ENCODE measurements around the gene BCAR3. TPM values are rescaled to one million over a fixed set of nuclear protein-coding genes. Genes with fewer than 3 reads are reported as not detected.

BCAR3 gene
- total RNA-seq, result 10 to 100 TPM; 15.9 to 49.6 (median 30.8) TPM

- no peak for DNase-seq (ENCODE audit: low spot score in 2 of 2)
- TF ChIP-seq CTCF (IDR thresholded peaks at IDR 0.05), result peak in 1 of 2 donors; percentile 26
- no peak for TF ChIP-seq POLR2AphosphoS5 (IDR thresholded peaks at IDR 0.05)
- TF ChIP-seq EP300 (IDR thresholded peaks at IDR 0.05), result no peak
- TF ChIP-seq POLR2A (IDR thresholded peaks at IDR 0.05), result peak in 1 of 2 donors; percentile 29
- H3K27me3 ChIP-seq, result no peaks in the 10 kb centered on the region
- peak within 1 kb of the TSS; percentile 81 for H3K4me3 ChIP-seq
- H3K9me3 ChIP-seq, result no peaks in the 10 kb centered on the region
- no peaks in the 10 kb centered on the region for H3K36me3 ChIP-seq
- under 1% methylated on average over 56 of the region's 105 CpGs for WGBS
- H3K27ac ChIP-seq, result peak within 1 kb of the TSS; percentile 90
- H3K4me1 ChIP-seq, result peaks cover 35% of the 10 kb centered on the region
Observed at GRCh38 chr1:93681101-93681988, at the start of gene BCAR3. BCAR3 (minus strand) TSS chr1:93681837; CDS start chr1:93674930, 6,907 bp downstream.

DNA sequence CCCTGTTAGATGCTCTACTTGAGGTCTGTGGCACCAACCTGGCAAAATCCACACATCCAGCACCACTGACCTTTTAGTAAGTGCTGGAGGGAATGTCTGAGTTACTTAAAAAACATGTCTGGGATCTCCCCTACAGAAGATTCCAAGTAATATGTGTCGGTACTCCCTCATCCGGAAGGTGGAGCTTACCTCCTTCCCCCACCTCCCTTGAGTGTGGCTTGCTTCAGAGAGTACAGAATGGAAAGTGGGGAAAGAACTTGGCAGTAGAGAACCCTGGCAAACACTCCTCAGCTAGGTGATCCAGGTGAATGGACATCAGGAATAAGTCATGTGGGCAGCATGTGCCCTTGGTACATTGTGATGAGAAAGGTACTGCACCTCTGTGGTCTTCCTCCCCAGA lies 49.0 kb upstream of the BCAR3 start:
- TF ChIP-seq POLR2A (IDR thresholded peaks at IDR 0.05) (no peak), CTCF (IDR thresholded peaks at IDR 0.05) (no peak), EP300 (IDR thresholded peaks at IDR 0.05) (no peak), POLR2AphosphoS5 (IDR thresholded peaks at IDR 0.05) (no peak)
- Histone ChIP-seq H3K36me3 (no peaks in the 10 kb centered on the region), H3K27me3 (no peaks in the 10 kb centered on the region), H3K27ac (no peak overlapping the region), H3K4me1 (peaks cover 28% of the 10 kb centered on the region), H3K4me3 (no peak overlapping the region), H3K9me3 (no peaks in the 10 kb centered on the region)
- DNase-seq (ENCODE audit: low spot score in 2 of 2), result no peak
- WGBS, result 78% methylated on average over 2 of the region's 2 CpGs

- Histone ChIP-seq H3K27ac (no peak overlapping the region), H3K4me3 (no peak overlapping the region), H3K27me3 (no peaks in the 10 kb centered on the region), H3K4me1 (peaks cover 28% of the 10 kb centered on the region), H3K36me3 (no peaks in the 10 kb centered on the region), H3K9me3 (no peaks in the 10 kb centered on the region)
- TF ChIP-seq CTCF (IDR thresholded peaks at IDR 0.05) (no peak), POLR2AphosphoS5 (IDR thresholded peaks at IDR 0.05) (no peak), POLR2A (IDR thresholded peaks at IDR 0.05) (no peak), EP300 (IDR thresholded peaks at IDR 0.05) (no peak)
- no peak for DNase-seq (ENCODE audit: low spot score in 2 of 2)
- WGBS, result 77% methylated on average over 4 of the region's 4 CpGs
Observed at GRCh38 chr1:93729906-93730305, 48.3 kb upstream of the BCAR3 start.

GRCh38 chr1:93729502-93729901 lies 47.9 kb upstream of the BCAR3 start:
- Histone ChIP-seq H3K36me3 (no peaks in the 10 kb centered on the region), H3K4me1 (peaks cover 28% of the 10 kb centered on the region), H3K9me3 (no peaks in the 10 kb centered on the region), H3K4me3 (no peak overlapping the region), H3K27me3 (no peaks in the 10 kb centered on the region), H3K27ac (no peak overlapping the region)
- 68% methylated on average over 4 of the region's 4 CpGs for WGBS
- TF ChIP-seq POLR2AphosphoS5 (IDR thresholded peaks at IDR 0.05), result no peak
- no peak for TF ChIP-seq CTCF (IDR thresholded peaks at IDR 0.05)
- no peak for TF ChIP-seq EP300 (IDR thresholded peaks at IDR 0.05)
- TF ChIP-seq POLR2A (IDR thresholded peaks at IDR 0.05), result no peak
- no peak for DNase-seq (ENCODE audit: low spot score in 2 of 2)

DNA sequence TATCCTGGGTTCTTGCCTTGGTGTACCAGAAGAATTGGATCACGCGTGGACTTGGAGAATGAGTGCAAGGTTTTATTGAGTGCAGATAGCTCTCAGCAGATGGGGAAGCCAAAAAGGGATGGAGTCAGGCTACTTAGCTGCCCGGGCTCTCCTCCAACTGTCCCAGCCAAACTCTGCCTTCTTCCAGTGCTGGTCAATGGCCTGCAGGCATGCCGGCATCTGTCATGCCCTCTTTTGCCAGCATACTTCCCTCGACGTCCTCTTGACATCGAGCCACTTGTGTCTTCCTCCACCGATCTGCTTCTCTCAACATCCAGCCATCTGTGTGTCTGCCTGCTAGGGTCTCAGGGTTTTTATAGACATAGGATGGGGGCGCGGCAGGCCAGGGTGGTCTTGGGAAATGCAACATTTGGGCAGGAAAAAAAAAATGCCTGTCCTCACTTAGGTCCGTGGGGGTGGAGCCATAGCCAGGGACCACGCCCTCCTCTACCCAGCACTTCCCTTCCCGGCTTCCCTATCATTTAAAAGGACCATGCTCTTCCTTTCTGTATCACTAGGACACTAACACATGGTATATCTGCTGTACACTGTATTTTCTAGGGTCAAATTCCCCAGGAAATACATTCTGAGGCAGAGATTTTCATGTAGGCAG lies 47.0 kb upstream of the BCAR3 start:
- H3K36me3 ChIP-seq, result no peaks in the 10 kb centered on the region
- WGBS, result 75% methylated on average over 13 of the region's 13 CpGs
- no peak for TF ChIP-seq POLR2A (IDR thresholded peaks at IDR 0.05)
- TF ChIP-seq CTCF (IDR thresholded peaks at IDR 0.05), result no peak
- no peak for TF ChIP-seq POLR2AphosphoS5 (IDR thresholded peaks at IDR 0.05)
- TF ChIP-seq EP300 (IDR thresholded peaks at IDR 0.05), result no peak
- DNase-seq (ENCODE audit: low spot score in 2 of 2), result no peak
- no peaks in the 10 kb centered on the region for H3K27me3 ChIP-seq
- no peaks in the 10 kb centered on the region for H3K9me3 ChIP-seq
- no peak overlapping the region for H3K27ac ChIP-seq
- H3K4me3 ChIP-seq, result no peak overlapping the region
- H3K4me1 ChIP-seq, result peaks cover 28% of the 10 kb centered on the region

All from suprapubic skin (tissue), 4 donors.